Activated CD4-positive, alpha-beta T cell treated with anti-CD3 and anti-CD28 coated beads, Interleukin-2, Interleukin-6, amounts not matched to agents 100 ng/mL and 50 ng/mL, durations not matched to agents 16 hours and 8 hours (primary cell): ENCODE measurements around the gene MEGF11.
"Not testable (repeated sequence)": the region's sequence is repeated elsewhere in the genome, so short reads cannot be mapped to it uniquely, and the experiment has no call there.

Experiments used
- DNase-seq: peaks from one replicate; pipeline ENCODE4 v3.0.0-alpha.2; 2020

MEGF11 gene

DNA sequence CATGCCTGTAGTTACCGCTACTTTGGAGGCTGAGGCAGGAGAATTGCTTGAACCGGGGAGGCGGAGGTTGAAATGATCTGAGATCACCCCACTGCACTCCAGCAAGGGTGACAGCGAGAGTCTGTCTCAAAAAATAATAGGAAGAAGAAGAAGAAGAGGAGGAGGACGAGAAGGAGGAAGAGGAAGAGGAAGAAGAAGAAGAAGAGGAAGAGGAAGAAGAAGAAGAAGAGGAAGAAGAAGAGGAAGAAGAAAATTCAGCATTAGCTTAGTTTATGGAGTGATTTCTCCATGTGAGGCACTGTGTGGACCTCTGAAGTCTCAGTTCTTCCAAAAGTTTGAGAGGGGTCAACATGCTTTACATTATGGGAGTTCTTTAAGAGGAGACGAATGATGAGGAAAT is 17.4 kb upstream of the MEGF11 start:
- DNase-seq = no peak

DNA sequence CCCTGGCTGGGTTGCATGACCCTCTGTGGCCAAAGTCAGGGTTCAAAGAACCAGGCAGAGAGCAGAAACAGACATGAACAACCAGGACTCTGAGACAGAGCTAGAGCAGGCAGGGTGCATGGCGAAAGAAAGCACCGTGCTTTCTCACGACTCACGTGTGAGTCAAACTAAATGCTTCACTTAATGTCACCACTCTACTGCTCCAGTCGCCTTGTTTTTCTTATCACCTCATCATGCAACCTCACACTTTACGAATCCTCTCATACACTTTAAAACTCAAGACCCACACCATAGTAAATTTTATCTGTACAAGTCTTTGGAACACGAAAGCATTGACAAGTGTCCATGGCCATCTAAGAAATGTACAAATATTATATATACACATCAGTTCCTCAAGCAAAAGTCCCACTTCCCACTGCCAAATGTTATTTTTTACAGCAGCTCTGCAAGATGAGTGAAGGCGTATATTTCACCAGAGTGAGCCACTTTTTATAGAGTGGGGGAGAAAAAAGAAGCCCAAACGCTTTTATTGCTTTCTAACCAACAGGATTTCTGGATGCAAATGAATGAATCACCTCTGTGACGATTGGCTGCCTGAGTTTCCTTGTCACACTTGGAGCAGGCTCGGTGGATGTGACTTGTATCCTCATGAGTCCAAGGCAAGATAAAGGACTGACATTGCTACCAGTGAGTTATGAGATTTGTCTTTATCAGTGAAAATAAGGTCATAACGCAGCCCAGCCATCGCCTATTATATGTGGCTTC is 16.0 kb upstream of the MEGF11 start:
- DNase-seq = no peak

- DNase-seq = no peak
Observed at GRCh38 chr15:66264859-66265513, 11.4 kb upstream of the MEGF11 start.

DNA sequence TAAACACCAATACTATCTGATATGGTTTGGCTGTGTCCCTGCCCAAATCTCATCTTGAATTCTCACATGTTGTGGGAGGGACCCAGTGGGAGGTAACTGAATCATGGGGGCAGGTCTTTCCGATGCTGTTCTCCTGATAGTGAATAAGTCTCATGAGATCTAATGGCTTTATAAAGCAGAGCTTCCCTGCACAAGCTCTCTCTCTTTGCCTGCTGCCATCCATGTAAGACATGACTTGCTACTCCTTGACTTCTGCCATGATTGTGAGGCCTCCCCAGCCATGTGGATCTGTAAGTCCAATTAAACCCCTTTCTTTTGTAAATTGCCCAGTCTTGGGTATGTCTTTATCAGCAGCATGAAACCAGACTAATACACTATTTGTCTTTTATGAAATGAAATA is 9.3 kb upstream of the MEGF11 start:
- DNase-seq = not testable (repeated sequence)

- DNase-seq = no peak
Observed at GRCh38 chr15:66261056-66261455, 7.5 kb upstream of the MEGF11 start.

DNA sequence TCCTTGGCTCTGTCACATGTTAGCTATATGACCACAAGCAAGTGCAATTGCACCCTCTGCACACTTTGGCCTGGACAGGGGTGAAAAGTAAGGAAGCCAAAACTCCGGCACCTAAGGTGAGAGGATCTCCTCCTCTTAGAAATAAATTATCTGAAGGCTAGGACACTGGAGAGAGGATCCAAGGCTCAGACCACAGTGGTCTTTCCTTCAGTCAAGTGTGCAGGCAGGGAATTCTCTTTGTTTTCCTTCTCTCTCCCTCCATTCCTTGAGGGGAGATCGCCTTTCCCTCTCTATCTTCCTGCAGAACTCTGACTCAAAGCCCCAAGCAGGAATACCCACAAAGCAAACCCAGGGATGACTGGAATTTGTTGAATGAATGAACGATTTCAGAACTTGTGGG is 3.1 kb upstream of the MEGF11 start:
- no peak for DNase-seq

DNA sequence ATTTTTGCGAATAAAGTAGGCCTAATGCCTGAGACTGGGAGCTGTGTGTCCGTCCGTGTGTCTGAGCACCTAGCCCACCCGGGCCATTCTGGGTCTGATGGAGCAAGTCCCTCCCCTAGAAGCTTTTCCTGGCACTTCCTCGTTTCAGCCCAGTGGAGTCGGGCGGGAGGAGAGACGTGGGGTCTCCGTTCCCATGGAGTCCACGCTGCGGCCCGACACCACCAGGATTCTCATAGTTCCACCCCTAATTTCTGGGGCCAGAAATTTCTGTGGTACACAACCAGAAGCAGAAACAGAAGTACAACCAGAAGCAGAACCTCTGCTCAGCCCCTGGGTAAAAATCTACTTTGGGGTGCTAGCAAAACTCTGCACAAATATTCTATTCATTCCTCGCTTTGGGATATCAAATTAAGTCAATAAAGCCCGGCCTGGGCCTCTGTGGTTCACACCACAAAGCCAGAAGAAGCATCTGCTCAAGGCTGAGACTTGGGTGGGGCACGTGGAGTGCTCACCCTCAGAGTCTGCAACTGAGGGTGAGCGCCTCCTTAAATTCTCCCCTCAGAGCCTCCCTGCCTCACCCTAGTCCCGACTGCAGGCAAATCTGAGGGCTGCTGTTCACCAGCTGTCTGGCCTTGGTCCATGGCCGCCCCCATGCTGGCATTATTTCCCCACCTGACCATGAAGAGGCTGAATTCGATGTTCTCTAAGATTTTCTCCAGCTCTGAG is 1.6 kb upstream of the MEGF11 start:
- no peak for DNase-seq

GRCh38 chr15:66254089-66254950 is 770 bp upstream of the MEGF11 start:
- DNase-seq = no peak

DNA sequence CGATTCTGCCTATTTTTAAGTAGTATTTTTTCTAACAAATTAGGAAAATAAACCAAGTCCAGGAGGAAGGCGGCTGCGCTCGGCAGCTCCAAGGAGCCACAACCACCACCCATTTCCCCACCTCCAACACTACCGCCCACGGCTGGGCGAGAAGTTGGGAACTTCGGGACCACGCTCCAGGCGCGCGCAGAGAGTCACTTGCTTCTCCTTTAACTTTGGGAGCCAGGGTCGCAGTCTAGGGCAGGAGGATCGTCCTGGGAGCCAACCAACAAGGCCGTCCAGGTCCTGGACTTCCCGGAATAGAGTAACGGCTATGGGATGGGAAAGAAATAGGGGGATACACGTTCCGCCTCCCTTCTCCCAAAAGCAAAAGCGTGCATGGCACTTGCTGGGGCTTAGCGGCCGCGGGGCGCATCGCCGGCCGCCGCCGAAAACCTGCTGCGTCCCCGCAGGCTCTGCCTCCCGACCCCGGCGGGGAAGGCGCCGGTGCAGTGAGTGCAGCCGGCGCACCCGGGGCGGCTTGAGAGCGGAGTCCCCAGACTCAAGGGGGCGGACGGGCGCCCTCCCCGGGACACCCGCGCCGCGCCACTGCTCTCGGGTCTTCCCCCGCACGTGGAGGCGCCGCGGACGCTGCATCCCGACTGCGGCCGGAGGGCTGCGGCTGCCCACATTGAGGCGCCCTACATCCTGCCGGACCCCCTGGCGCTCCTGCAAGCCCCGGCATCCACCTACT is 699 bp downstream of the MEGF11 start:
- peak; percentile 19 for DNase-seq

GRCh38 chr15:66251790-66252684 is 1.5 kb downstream of the MEGF11 start:
- peak; percentile 58 for DNase-seq

DNA sequence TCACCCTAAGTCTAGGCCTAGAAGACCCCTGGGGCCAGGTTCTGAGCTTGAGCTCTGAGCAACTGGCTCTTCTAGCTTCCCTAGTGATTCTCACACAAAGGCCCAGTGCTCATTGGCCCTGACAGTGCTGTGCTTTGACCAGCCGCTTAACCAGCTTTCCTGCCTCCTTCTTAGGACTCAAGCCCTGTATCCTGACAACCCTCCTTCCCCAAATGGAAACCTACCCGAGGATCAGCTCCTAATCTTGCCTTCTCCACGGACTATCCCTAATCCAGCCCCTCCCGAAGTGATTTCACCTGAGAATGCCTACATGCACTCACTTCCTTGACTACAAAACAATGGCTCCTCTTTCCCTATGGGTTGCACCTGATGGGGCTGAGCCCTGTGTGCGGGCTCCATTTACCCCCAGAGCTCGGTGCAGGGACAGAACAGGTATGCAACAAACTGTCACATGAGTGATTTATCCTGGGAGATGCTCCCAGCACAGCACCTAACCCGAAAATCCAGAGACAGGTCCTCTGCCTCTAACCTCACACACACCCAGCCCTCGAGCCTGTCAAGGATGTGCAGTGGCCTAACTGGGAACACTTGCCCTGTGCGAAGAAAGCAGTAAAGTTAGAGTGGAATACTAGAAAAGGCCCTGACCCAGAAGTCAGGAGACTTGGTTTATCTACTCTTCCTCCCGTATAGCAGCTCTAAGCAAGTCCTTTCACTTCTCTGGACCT is 2.3 kb downstream of the MEGF11 start:
- no peak for DNase-seq

- DNase-seq = no peak
Observed at GRCh38 chr15:66249605-66250174, 3.9 kb downstream of the MEGF11 start.

DNA sequence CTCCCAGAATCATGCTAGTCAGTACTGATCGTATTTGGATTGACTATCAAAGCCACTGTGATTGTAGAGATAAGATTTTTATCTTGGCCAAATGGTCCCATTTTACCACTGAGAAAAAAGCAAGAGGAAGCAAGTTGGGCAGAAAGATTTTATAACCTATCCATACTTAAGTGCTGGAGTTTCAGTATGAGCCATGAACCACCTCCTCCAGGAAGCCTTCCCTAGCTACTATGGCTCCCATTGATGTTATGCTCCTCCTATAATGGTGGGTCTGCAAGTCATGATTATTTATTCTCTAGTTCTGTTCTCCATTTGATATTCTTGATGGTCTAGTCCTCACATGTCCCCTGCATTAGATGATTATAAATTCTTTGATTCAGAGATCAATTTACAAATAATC is 6.6 kb downstream of the MEGF11 start:
- no peak for DNase-seq

DNA sequence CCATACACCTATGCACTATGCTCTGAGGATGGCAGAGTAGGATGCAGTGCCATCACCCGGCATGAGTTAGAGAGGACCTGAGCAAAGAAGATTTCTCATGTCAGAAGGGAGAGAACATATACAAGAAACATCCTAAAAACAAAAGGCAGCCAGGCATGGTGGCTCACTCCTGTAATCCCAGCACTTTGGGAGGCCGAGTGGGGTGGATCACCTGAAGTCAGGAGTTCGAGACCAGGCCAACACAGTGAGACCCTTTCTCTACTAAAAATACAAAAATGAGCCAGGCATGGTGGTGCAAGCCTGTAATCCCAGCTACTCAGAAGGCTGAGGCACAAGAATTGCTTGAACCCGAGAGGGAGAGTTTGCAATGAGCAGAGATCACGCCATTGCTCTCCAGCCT is 7.7 kb downstream of the MEGF11 start:
- not testable (repeated sequence) for DNase-seq

GRCh38 chr15:66241908-66242285 is 11.7 kb downstream of the MEGF11 start:
- DNase-seq = no peak

GRCh38 chr15:66241087-66241907 is 12.3 kb downstream of the MEGF11 start:
- DNase-seq = no peak

DNA sequence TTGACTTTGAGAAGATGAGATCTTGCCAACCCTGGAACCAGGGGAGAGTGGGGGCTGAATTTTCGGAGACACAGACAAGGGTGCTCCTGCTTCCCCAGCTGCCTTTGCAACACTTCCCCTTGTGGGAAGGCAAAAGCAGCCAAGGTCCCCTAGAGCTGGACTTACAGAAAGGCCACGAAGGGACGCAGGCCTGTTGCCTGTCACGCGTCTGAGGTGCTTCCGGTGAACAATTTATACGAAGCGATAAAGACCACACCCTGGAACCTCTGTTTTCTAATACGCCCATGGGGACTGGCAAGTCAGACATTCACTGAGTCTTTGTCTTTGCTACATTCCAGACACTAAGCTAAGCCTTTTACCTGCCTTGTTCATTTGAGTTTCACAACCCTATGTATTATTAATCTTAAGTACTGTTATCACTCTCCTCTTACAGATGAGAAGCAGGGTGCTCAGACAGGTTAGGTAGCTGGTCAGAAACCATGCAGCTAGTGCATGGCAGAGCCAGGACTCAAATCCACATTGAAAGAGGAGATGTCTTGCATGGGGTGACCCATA is 13.2 kb downstream of the MEGF11 start:
- DNase-seq = no peak

DNA sequence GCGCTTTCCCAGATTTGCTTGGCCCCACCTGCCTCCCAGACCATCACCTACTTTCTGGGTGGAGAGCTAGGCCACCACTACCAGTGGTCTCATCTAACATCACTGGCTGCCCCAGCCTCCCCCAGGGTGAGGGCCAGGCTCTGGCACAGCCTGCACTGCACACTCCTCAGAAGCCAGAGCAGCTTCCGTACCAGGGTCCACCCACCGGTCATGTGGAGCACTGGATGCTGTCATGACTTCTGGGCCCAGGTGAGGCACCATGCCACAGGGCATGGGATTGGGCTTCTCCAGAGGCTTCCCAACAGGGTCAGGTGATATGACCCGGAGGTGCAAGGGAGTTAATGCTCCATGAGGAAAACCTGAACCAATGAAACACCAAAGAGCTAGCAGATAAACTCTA is 14.0 kb downstream of the MEGF11 start:
- DNase-seq = no peak

GRCh38 chr15:66238318-66238717 is 15.2 kb downstream of the MEGF11 start:
- DNase-seq = no peak
